Neural progenitor cell (in vitro differentiated cells): ENCODE data around the gene TFDP1. TPM values are rescaled to one million over a fixed set of nuclear protein-coding genes. Genes with fewer than 3 reads are reported as not detected.

Experiments used
- DNase-seq: peaks from one replicate; pipeline ENCODE4 v3.0.0-alpha.2; 2016; ENCODE audit warnings: low spot score
- H2AFZ ChIP-seq: fragments of 200-600 bp; sonication (generic); replicated peaks from 2 replicates; pipeline ENCODE4 v1.6.1; 2016; ENCODE audit warnings: antibody characterized with exemption
- H3F3A ChIP-seq: fragments of 200-600 bp; sonication (generic); 2 replicates; pipeline ENCODE4 v1.6.1; 2016; ENCODE audit warnings: antibody characterized with exemption, low read depth
- H3K27ac ChIP-seq: fragments of 200-600 bp; sonication (generic); 2 replicates; pipeline ENCODE4 v1.5.1; 2016; ENCODE audit warnings: mild to moderate bottlenecking
- H3K27me3 ChIP-seq: fragments of 200-600 bp; sonication (generic); 2 replicates; pipeline ENCODE4 v1.6.1; 2016; ENCODE audit warnings: mild to moderate bottlenecking, moderate library complexity
- H3K36me3 ChIP-seq: fragments of 200-600 bp; sonication (generic); 2 replicates; pipeline ENCODE4 v1.5.1; 2016
- H3K4me1 ChIP-seq: fragments of 200-600 bp; sonication (generic); 2 replicates; pipeline ENCODE4 v1.6.1; 2016; ENCODE audit warnings: mixed run types
- H3K4me2 ChIP-seq: fragments of 200-600 bp; sonication (generic); 2 replicates; pipeline ENCODE4 v1.6.1; 2016
- H3K4me3 ChIP-seq: fragments of 200-600 bp; sonication (generic); 2 replicates; pipeline ENCODE4 v1.5.1; 2016
- H3K79me2 ChIP-seq: fragments of 200-600 bp; sonication (generic); 2 replicates; pipeline ENCODE4 v1.6.1; 2016; ENCODE audit warnings: low read depth
- H3K9ac ChIP-seq: fragments of 200-600 bp; sonication (generic); 2 replicates; pipeline ENCODE4 v1.6.1; 2016
- H3K9me3 ChIP-seq: fragments of 200-600 bp; sonication (generic); 2 replicates; pipeline ENCODE4 v1.5.1; 2016; ENCODE audit warnings: low read depth
- H4K20me1 ChIP-seq: fragments of 200-600 bp; sonication (generic); 2 replicates; pipeline ENCODE4 v1.6.1; 2016; ENCODE audit warnings: low read depth
- H3K27ac Mint-ChIP-seq: 3 replicates; pipeline ENCODE4 v1.8.0; 2021; ENCODE audit warnings: mixed read lengths
- H3K27me3 Mint-ChIP-seq: 2 replicates; pipeline ENCODE4 v1.8.0; 2022; ENCODE audit warnings: low read depth, mild to moderate bottlenecking, inconsistent platforms, moderate library complexity, mixed read lengths; ENCODE audit not compliant: insufficient read depth
- H3K36me3 Mint-ChIP-seq: 3 replicates; pipeline ENCODE4 v1.8.0; 2021; ENCODE audit warnings: mixed read lengths
- H3K4me1 Mint-ChIP-seq: 3 replicates; pipeline ENCODE4 v1.8.0; 2021; ENCODE audit warnings: mixed read lengths
- H3K4me3 Mint-ChIP-seq: 3 replicates; pipeline ENCODE4 v1.8.0; 2021; ENCODE audit warnings: mild to moderate bottlenecking, moderate library complexity, mixed read lengths
- H3K9me3 Mint-ChIP-seq: 3 replicates; pipeline ENCODE4 v1.8.0; 2020; ENCODE audit warnings: mixed read lengths
- CTCF ChIP-seq: fragments of 200-600 bp; sonication (generic); IDR thresholded peaks from 2 replicates; pipeline ENCODE4 v1.5.1; 2017; ENCODE audit warnings: antibody characterized with exemption, mild to moderate bottlenecking
- EZH2 ChIP-seq: fragments of 200-600 bp; sonication (generic); IDR thresholded peaks from 2 replicates; pipeline ENCODE4 v1.6.1; 2017; ENCODE audit warnings: antibody characterized with exemption, mild to moderate bottlenecking, moderate library complexity
- EZH2phosphoT487 ChIP-seq: fragments of 200-600 bp; sonication (generic); IDR thresholded peaks from 2 replicates; pipeline ENCODE4 v1.6.1; 2017; ENCODE audit warnings: antibody characterized with exemption
- total RNA-seq: library from RNA; depleted of rRNA; stranded (reverse); fragments of >200 nt; gene quantifications from 2 replicates; pipeline ENCODE4 v1.2.3, GENCODE V29; 2015; ENCODE audit warnings: low replicate concordance

The TFDP1 gene
- total RNA-seq, 1 donor from 2014 or later, result 88.6 TPM

DNA sequence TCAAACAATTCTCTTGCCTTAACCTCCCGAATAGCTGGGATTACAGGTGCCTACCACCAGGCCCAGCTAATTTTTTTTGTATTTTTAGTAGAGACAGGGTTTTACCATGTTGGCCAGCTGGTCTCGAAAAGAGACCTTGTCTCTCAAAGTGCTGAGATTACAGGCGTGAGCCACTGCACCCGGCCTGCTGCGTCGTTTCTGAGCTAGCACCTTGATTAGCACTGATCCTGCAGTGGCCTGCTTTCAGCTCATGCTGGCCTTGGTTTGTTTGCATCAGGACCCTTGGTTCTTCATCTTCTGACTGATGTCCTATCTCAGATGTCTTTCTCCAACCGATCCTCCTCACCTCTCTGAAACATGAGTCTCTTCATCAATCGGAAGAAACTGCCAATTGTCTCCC, 4.9 kb upstream of the TFDP1 start:
- Histone ChIP-seq H3K4me3 (no peak overlapping the region), H3K4me2 (no peak overlapping the region), H2AFZ (no peak overlapping the region), H3F3A (peaks cover 28% of the 10 kb centered on the region), H3K79me2 (no peaks in the 10 kb centered on the region), H3K27ac (no peak overlapping the region), H3K36me3 (peaks cover 11% of the 10 kb centered on the region), H3K9ac (no peak overlapping the region), H4K20me1 (no peaks in the 10 kb centered on the region), H3K27me3 (no peaks in the 10 kb centered on the region), H3K9me3 (peaks cover 5% of the 10 kb centered on the region), H3K4me1 (no peaks in the 10 kb centered on the region)
- Mint-ChIP-seq H3K9me3 (peaks cover 12% of the 10 kb centered on the region), H3K36me3 (peaks cover 4% of the 10 kb centered on the region), H3K4me1 (peaks cover 6% of the 10 kb centered on the region), H3K27ac (no peak overlapping the region), H3K27me3 (peaks cover 3% of the 10 kb centered on the region), H3K4me3 (no peak overlapping the region)
- no peak for TF ChIP-seq EZH2
- TF ChIP-seq EZH2phosphoT487, result no peak
- DNase-seq, result no peak

- H3K9ac ChIP-seq, result no peak overlapping the region
- Mint-ChIP-seq H3K27me3 (peaks cover 9% of the 10 kb centered on the region), H3K4me1 (peaks cover 18% of the 10 kb centered on the region), H3K9me3 (peaks cover 4% of the 10 kb centered on the region), H3K4me3 (peak overlapping the region; percentile 3), H3K36me3 (peaks cover 12% of the 10 kb centered on the region), H3K27ac (no peak overlapping the region)
- TF ChIP-seq CTCF (no peak), EZH2phosphoT487 (no peak), EZH2 (no peak)
- H3K4me1 ChIP-seq, result peaks cover 11% of the 10 kb centered on the region
- no peaks in the 10 kb centered on the region for H3K27me3 ChIP-seq
- H3K9me3 ChIP-seq, result peaks cover 5% of the 10 kb centered on the region
- H3K4me3 ChIP-seq, result no peak overlapping the region
- H3F3A ChIP-seq, result peaks cover 28% of the 10 kb centered on the region
- no peak overlapping the region for H3K27ac ChIP-seq
- H3K4me2 ChIP-seq, result no peak overlapping the region
- peaks cover 16% of the 10 kb centered on the region for H4K20me1 ChIP-seq
- no peak for DNase-seq
- peaks cover 17% of the 10 kb centered on the region for H3K79me2 ChIP-seq
- peaks cover 6% of the 10 kb centered on the region for H3K36me3 ChIP-seq
- no peak overlapping the region for H2AFZ ChIP-seq
Observed at GRCh38 chr13:113581871-113582270, 2.7 kb upstream of the TFDP1 start.

DNA sequence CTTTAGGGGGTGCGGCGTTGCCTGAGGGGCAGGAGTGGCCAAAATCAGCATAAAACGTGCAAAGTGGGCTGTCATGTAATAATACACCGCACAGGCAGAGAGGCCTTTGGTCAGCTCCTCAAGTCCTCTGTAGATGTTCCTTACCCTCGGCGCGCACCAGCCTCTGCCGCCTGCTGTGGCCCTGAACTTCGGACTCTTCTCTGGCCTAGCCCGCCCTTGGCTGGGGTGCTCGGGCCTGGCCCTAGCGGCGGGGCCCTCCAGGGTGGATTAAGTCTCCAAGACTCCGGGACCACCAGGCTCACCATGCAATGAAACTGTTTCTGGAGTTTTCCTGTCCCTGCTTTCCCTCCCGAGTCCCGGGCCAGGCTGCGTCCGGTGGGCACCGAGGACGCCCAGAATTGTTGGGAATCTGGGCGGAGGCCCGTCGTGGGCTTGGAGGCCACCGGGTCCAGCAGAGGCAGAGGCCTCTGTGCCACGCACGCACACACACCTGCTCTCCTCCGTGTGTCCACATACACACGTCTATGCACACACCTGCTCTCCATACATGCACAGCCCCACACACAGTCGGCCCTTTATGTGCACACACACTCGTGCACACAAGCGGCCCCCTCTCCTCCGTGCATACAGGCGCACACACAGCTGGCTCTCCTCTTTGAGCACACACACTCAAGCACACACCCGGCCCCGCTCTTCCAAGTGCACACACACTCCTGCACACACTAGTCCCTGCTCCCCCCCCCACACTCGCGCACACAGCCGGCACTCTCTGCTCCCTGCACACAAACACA, 1.5 kb upstream of the TFDP1 start:
- Histone ChIP-seq H3K4me3 (no peak overlapping the region), H3K9ac (no peak overlapping the region), H3F3A (peaks cover 28% of the 10 kb centered on the region), H3K9me3 (no peaks in the 10 kb centered on the region), H3K4me2 (no peak overlapping the region), H2AFZ (no peak overlapping the region), H4K20me1 (peaks cover 26% of the 10 kb centered on the region), H3K27ac (peak overlapping the region; percentile 58), H3K36me3 (no peaks in the 10 kb centered on the region), H3K4me1 (peaks cover 11% of the 10 kb centered on the region), H3K79me2 (peaks cover 29% of the 10 kb centered on the region), H3K27me3 (no peaks in the 10 kb centered on the region)
- no peaks in the 10 kb centered on the region for H3K9me3 Mint-ChIP-seq
- peaks cover 22% of the 10 kb centered on the region for H3K4me1 Mint-ChIP-seq
- TF ChIP-seq CTCF (no peak), EZH2phosphoT487 (no peak), EZH2 (no peak)
- H3K36me3 Mint-ChIP-seq, result peaks cover 18% of the 10 kb centered on the region
- DNase-seq, result no peak
- peaks cover 11% of the 10 kb centered on the region for H3K27me3 Mint-ChIP-seq
- H3K4me3 Mint-ChIP-seq, result peak overlapping the region; percentile 78
- no peak overlapping the region for H3K27ac Mint-ChIP-seq
